Measurements from ENCODE around the gene PHTF2.

GRCh38 chr7:77935652-77936348 lies 137.2 kb downstream of the PHTF2 start:
- TF ChIP-seq, protein P1, sequence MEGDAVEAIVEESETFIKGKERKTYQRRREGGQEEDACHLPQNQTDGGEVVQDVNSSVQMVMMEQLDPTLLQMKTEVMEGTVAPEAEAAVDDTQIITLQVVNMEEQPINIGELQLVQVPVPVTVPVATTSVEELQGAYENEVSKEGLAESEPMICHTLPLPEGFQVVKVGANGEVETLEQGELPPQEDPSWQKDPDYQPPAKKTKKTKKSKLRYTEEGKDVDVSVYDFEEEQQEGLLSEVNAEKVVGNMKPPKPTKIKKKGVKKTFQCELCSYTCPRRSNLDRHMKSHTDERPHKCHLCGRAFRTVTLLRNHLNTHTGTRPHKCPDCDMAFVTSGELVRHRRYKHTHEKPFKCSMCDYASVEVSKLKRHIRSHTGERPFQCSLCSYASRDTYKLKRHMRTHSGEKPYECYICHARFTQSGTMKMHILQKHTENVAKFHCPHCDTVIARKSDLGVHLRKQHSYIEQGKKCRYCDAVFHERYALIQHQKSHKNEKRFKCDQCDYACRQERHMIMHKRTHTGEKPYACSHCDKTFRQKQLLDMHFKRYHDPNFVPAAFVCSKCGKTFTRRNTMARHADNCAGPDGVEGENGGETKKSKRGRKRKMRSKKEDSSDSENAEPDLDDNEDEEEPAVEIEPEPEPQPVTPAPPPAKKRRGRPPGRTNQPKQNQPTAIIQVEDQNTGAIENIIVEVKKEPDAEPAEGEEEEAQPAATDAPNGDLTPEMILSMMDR (IDR thresholded peaks at IDR 0.05 in 2 of 3, conservative IDR thresholded peaks at IDR 0.05 in 1 of 3; ENCODE audit: borderline replicate concordance in 1 of 3, insufficient read depth in 1 of 3, low read depth in 2 of 3, low read length in 2 of 3), result peak; percentile 17 to 42 (median 30); a peak in 4 of 6 replicates
- TF ChIP-seq REST (IDR thresholded peaks at IDR 0.05; ENCODE audit: low read depth) (no peak), ATF3 (IDR thresholded peaks at IDR 0.05) (no peak), POLR2A (IDR thresholded peaks at IDR 0.05; ENCODE audit: borderline replicate concordance, extremely low read depth, insufficient read depth, insufficient read length) (no peak), JUND (IDR thresholded peaks at IDR 0.05) (no peak), EZH2 (IDR thresholded peaks at IDR 0.05) (no peak), EZH2phosphoT487 (IDR thresholded peaks at IDR 0.05; ENCODE audit: borderline replicate concordance) (no peak), RAD21 (IDR thresholded peaks at IDR 0.05; ENCODE audit: low read depth) (peak; percentile 47), SIN3A (IDR thresholded peaks at IDR 0.05; ENCODE audit: low read depth) (no peak), YY1 (IDR thresholded peaks at IDR 0.05; ENCODE audit: extremely low read depth, insufficient replicate concordance, low read depth, low read length) (no peak), ELF1 (IDR thresholded peaks at IDR 0.05; ENCODE audit: borderline replicate concordance, low read depth) (no peak)

Data from HCT116 (cell line).